ENCODE data around the gene UCK2. TPM values are rescaled to one million over a fixed set of nuclear protein-coding genes. Genes with fewer than 3 reads are reported as not detected.

Gene UCK2
- total and polyA plus RNA-seq, 10 of the 15 experiments (the other 5 are each of a cell fraction or from before 2014, with no cell fraction given): 55.3 to 106 (median 84.9) TPM

GRCh38 chr1:165888552-165888920 is 61.1 kb downstream of the UCK2 start (continued):
- TF ChIP-seq BMI1 (IDR thresholded peaks at IDR 0.05; ENCODE audit: borderline replicate concordance): no peak
- TF ChIP-seq NR2C2 (IDR thresholded peaks at IDR 0.05; ENCODE audit: borderline replicate concordance, control insufficient read depth, insufficient read length, low read depth): no peak
- TF ChIP-seq NFYB (IDR thresholded peaks at IDR 0.05; ENCODE audit: insufficient read depth, low read depth, low read length): no peak
- TF ChIP-seq SP1 (IDR thresholded peaks at IDR 0.05; ENCODE audit: low read depth, low read length): no peak
- no peak for TF ChIP-seq ZSCAN29 (IDR thresholded peaks at IDR 0.05)
- no peak for TF ChIP-seq CEBPB (IDR thresholded peaks at IDR 0.05; ENCODE audit: borderline replicate concordance in 1 of 2, low read depth in 2 of 2, low read length in 2 of 2)
- no peak for TF ChIP-seq BACH1 (IDR thresholded peaks at IDR 0.05; ENCODE audit: borderline replicate concordance)
- TF ChIP-seq IRF4 (IDR thresholded peaks at IDR 0.05; ENCODE audit: low read depth, low read length): no peak

DNA sequence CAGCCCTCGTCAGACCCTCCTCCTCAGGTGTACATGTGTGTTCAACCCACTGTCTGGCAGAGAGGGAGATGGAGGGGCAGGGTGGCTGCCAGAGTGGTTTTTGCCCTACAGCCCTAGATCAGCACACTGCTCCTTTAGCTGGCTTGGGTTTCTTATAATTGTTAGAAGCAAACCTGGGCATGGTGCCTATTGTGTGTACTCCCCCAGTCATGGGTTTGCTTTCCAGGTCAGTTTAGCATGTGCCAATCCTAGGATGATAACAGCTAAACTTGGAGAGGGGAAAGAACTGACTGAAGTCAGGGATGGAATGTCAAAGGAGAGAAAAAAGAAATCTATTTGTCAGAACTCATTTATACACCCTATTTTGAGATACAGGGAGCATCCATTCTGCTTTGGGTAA is 63.3 kb downstream of the UCK2 start:
- no TSS peak for BruUV-seq (replicated peaks)
- ATAC-seq: no peak
- H3K27me3 ChIP-seq (replicated peaks in 1 of 2; ENCODE audit: control insufficient read depth in 2 of 2, insufficient read depth in 2 of 2, low read length in 1 of 2): no peaks in the 10 kb centered on the region
- H3K4me1 ChIP-seq (ENCODE audit: control insufficient read depth, insufficient read depth, low read length): peaks cover 19% of the 10 kb centered on the region
- peaks cover 18 to 20% of the 10 kb centered on the region in 2 experiments for H3K36me3 ChIP-seq (ENCODE audit: control insufficient read depth in 2 of 2, insufficient read depth in 2 of 2, low read length in 1 of 2)
- H3K9ac ChIP-seq (ENCODE audit: control insufficient read depth, insufficient read depth, low read length): no peak overlapping the region
- TF ChIP-seq TCF12 (IDR thresholded peaks at IDR 0.05; ENCODE audit: low read depth, low read length) (no peak), EED (IDR thresholded peaks at IDR 0.05; ENCODE audit: low read depth) (no peak)
- TF ChIP-seq, protein P1, sequence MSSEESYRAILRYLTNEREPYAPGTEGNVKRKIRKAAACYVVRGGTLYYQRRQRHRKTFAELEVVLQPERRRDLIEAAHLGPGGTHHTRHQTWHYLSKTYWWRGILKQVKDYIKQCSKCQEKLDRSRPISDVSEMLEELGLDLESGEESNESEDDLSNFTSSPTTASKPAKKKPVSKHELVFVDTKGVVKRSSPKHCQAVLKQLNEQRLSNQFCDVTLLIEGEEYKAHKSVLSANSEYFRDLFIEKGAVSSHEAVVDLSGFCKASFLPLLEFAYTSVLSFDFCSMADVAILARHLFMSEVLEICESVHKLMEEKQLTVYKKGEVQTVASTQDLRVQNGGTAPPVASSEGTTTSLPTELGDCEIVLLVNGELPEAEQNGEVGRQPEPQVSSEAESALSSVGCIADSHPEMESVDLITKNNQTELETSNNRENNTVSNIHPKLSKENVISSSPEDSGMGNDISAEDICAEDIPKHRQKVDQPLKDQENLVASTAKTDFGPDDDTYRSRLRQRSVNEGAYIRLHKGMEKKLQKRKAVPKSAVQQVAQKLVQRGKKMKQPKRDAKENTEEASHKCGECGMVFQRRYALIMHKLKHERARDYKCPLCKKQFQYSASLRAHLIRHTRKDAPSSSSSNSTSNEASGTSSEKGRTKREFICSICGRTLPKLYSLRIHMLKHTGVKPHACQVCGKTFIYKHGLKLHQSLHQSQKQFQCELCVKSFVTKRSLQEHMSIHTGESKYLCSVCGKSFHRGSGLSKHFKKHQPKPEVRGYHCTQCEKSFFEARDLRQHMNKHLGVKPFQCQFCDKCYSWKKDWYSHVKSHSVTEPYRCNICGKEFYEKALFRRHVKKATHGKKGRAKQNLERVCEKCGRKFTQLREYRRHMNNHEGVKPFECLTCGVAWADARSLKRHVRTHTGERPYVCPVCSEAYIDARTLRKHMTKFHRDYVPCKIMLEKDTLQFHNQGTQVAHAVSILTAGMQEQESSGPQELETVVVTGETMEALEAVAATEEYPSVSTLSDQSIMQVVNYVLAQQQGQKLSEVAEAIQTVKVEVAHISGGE (CRISPR knock-in tag; IDR thresholded peaks at IDR 0.05): no peak
- TF ChIP-seq, protein P2, sequence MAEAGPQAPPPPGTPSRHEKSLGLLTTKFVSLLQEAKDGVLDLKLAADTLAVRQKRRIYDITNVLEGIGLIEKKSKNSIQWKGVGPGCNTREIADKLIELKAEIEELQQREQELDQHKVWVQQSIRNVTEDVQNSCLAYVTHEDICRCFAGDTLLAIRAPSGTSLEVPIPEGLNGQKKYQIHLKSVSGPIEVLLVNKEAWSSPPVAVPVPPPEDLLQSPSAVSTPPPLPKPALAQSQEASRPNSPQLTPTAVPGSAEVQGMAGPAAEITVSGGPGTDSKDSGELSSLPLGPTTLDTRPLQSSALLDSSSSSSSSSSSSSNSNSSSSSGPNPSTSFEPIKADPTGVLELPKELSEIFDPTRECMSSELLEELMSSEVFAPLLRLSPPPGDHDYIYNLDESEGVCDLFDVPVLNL (IDR thresholded peaks at IDR 0.05; ENCODE audit: low read depth, low read length): no peak
- no peak for FAIRE-seq
- peaks cover 39% of the 10 kb centered on the region for H3K79me2 ChIP-seq (ENCODE audit: control insufficient read depth, insufficient read depth, low read length)
- no peak overlapping the region for H3K4me2 ChIP-seq (ENCODE audit: control insufficient read depth, insufficient read depth)
- H3K9me3 ChIP-seq (replicated peaks; ENCODE audit: control insufficient read depth, insufficient read depth, low read length): no peaks in the 10 kb centered on the region
- WGBS (ENCODE audit: insufficient coverage, insufficient replicate concordance, low lambda C conversion rate, missing lambda C conversion rate): 45% methylated on average over 1 of the region's 1 CpG
- no peak overlapping the region for H3K4me3 ChIP-seq
- ChIA-PET CTCF (interaction anchor here (1.4 kb wide), 1 partner anchor 19 kb away, joined by 5 read pairs; no protein-coding TSS in a partner anchor), POLR2A (no interaction called here), RAD21 (ENCODE audit: unreplicated experiment) (interaction anchor here (1.3 kb wide), 1 partner anchor 61 kb away, joined by 6 read pairs; no protein-coding TSS in a partner anchor), SMC1A (ENCODE audit: uncharacterized antibody, unreplicated experiment) (interaction anchor here (0.9 kb wide), 1 partner anchor 19 kb away, joined by 3 read pairs; no protein-coding TSS in a partner anchor)
- no peaks in the 10 kb centered on the region for H4K20me1 ChIP-seq (ENCODE audit: control insufficient read depth, insufficient read depth)
- in situ Hi-C loops (cut with MboI): no loop called here
- intact Hi-C loops (cut with micrococcal nuclease; ENCODE audit: unreplicated experiment): no loop called here
- no peak overlapping the region for H3K27ac ChIP-seq (ENCODE audit: control insufficient read depth, insufficient read depth)
- no peak overlapping the region for H2AFZ ChIP-seq (ENCODE audit: control insufficient read depth, low read depth, low read length)
- no peak for DNase-seq (ENCODE audit: low read depth, low spot score)
